HepG2 (cell line): Measurements from ENCODE around the gene FBP1. TPM values are rescaled to one million over a fixed set of nuclear protein-coding genes. Genes with fewer than 3 reads are reported as not detected.

Source experiments
- ARID5B ChIP-seq: IDR thresholded peaks from 2 replicates; pipeline ENCODE4 v1.4.0; 2020; ENCODE audit warnings: mild to moderate bottlenecking, missing genetic modification reagents
- BRD4 ChIP-seq: sonication (generic); formaldehyde crosslinking; IDR thresholded peaks from 2 replicates; pipeline ENCODE4 v1.4.0; 2020; ENCODE audit warnings: missing genetic modification reagents
- CENPX ChIP-seq: sonication (generic); formaldehyde crosslinking; IDR thresholded peaks from 2 replicates; pipeline ENCODE4 v1.9.0; 2021; ENCODE audit warnings: mild to moderate bottlenecking, missing genetic modification reagents, moderate library complexity
- DNMT1 ChIP-seq: sonication (generic); formaldehyde crosslinking; IDR thresholded peaks from 2 replicates; pipeline ENCODE4 v1.5.1; 2020; ENCODE audit warnings: mild to moderate bottlenecking, missing genetic modification reagents
- HNF4G ChIP-seq, 2 experiments: sonication (generic) in 1 of 2; formaldehyde crosslinking in 1 of 2; IDR thresholded peaks; 2 replicates each; pipeline versions ENCODE4 v1.4.0 to v1.6.1; 2011 to 2020; ENCODE audit warnings: borderline replicate concordance in 2 of 2, low read depth in 2 of 2, mild to moderate bottlenecking in 2 of 2, low read length in 1 of 2, missing genetic modification reagents in 1 of 2, moderate library complexity in 1 of 2
- HNRNPLL ChIP-seq: fragments of 200-400 bp; formaldehyde crosslinking; IDR thresholded peaks from 2 replicates; pipeline ENCODE4 v1.6.1; 2017; ENCODE audit warnings: mild to moderate bottlenecking, low read depth, low read length; ENCODE audit not compliant: poor library complexity, severe bottlenecking
- JDP2 ChIP-seq: sonication (generic); formaldehyde crosslinking; IDR thresholded peaks from 2 replicates; pipeline ENCODE4 v1.8.1; 2022; ENCODE audit warnings: missing genetic modification reagents, borderline replicate concordance
- KLF13 ChIP-seq: sonication (generic); formaldehyde crosslinking; IDR thresholded peaks from 2 replicates; pipeline ENCODE4 v1.4.0; 2020; ENCODE audit warnings: mild to moderate bottlenecking, missing genetic modification reagents
- KLF6 ChIP-seq: IDR thresholded peaks from 2 replicates; pipeline ENCODE4 v1.8.0; 2016; ENCODE audit warnings: missing biosample characterization, missing genetic modification reagents
- MLLT10 ChIP-seq: sonication (generic); formaldehyde crosslinking; IDR thresholded peaks from 2 replicates; pipeline ENCODE4 v1.4.0; 2020; ENCODE audit warnings: missing genetic modification reagents
- PHF5A ChIP-seq: IDR thresholded peaks from one replicate; pipeline ENCODE4 v1.6.1; 2018; ENCODE audit warnings: low read depth, missing genetic modification reagents; ENCODE audit not compliant: unreplicated experiment
- REPIN1 ChIP-seq: sonication (generic); formaldehyde crosslinking; IDR thresholded peaks from 2 replicates; pipeline ENCODE4 v1.8.0; 2022; ENCODE audit warnings: missing genetic modification reagents, low read depth, mild to moderate bottlenecking, borderline replicate concordance
- SP140L ChIP-seq: sonication (generic); formaldehyde crosslinking; IDR thresholded peaks from 2 replicates; pipeline ENCODE4 v1.4.0; 2020; ENCODE audit warnings: missing genetic modification reagents, borderline replicate concordance
- ZFY ChIP-seq: sonication (generic); formaldehyde crosslinking; IDR thresholded peaks from 2 replicates; pipeline ENCODE4 v1.4.0; 2020; ENCODE audit warnings: missing genetic modification reagents
- ZMAT3 ChIP-seq: sonication (generic); formaldehyde crosslinking; conservative IDR thresholded peaks from 2 replicates; pipeline ENCODE4 v1.7.0; 2021; ENCODE audit warnings: missing genetic modification reagents
- ZNF124 ChIP-seq: sonication (generic); formaldehyde crosslinking; IDR thresholded peaks from 2 replicates; pipeline ENCODE4 v1.4.0; 2020; ENCODE audit warnings: missing genetic modification reagents
- ZNF451 ChIP-seq: sonication (generic); formaldehyde crosslinking; IDR thresholded peaks from 2 replicates; pipeline ENCODE4 v1.5.0; 2020; ENCODE audit warnings: mild to moderate bottlenecking, missing genetic modification reagents
- ZNF513 ChIP-seq: sonication (generic); formaldehyde crosslinking; conservative IDR thresholded peaks from 2 replicates; pipeline ENCODE4 v1.5.0; 2020; ENCODE audit warnings: missing genetic modification reagents
- ZNF543 ChIP-seq: sonication (generic); formaldehyde crosslinking; IDR thresholded peaks from 2 replicates; pipeline ENCODE4 v1.4.0; 2020; ENCODE audit warnings: mild to moderate bottlenecking, missing genetic modification reagents
- polyA plus RNA-seq, 8 experiments: library from polyadenylated mRNA; depleted of rRNA in 3 of 8; stranded (reverse) in 7 of 8; unstranded in 1 of 8; fragments of >200 nt; fragmentation: Illumina TruSeq in 4 of 8; extraction: Trizol in 4 of 8; gene quantifications; 2 replicates each; pipeline versions ENCODE4 v1.2.1 to v1.2.3, GENCODE V29; 2011 to 2016; ENCODE audit warnings: low read depth in 4 of 8, missing spikeins in 1 of 8, mixed read lengths in 1 of 8; ENCODE audit not compliant: insufficient read depth in 1 of 8
- total RNA-seq, 5 experiments: library from RNA; depleted of rRNA; stranded (reverse); fragments of >200 nt; fragmentation: Illumina TruSeq; extraction: Trizol; gene quantifications; 2 replicates each; pipeline ENCODE4 v1.2.3, GENCODE V29; 2016; ENCODE audit warnings: low read depth in 1 of 5
- TF ChIP-seq, protein P1 (sequence below): sonication (generic); formaldehyde crosslinking; IDR thresholded peaks from 2 replicates; pipeline ENCODE4 v1.4.0; 2020; ENCODE audit warnings: missing genetic modification reagents; ENCODE audit errors: not compliant biosample characterization
- TF ChIP-seq, protein P2 (sequence below): sonication (generic); formaldehyde crosslinking; IDR thresholded peaks from 2 replicates; pipeline ENCODE4 v1.4.0; 2020; ENCODE audit warnings: missing genetic modification reagents
- TF ChIP-seq, protein P3 (sequence below): sonication (generic); formaldehyde crosslinking; IDR thresholded peaks from 2 replicates; pipeline ENCODE4 v1.5.1; 2020; ENCODE audit warnings: missing genetic modification reagents, mild to moderate bottlenecking, borderline replicate concordance

Gene FBP1
- total and polyA plus RNA-seq, 2 of the 13 experiments (the other 11 are each of a cell fraction or from before 2014, with no cell fraction given): 0.29 to 0.53 TPM

GRCh38 chr9:94623253-94623652 is 16.1 kb downstream of the FBP1 start (continued):
- TF ChIP-seq, protein P1, sequence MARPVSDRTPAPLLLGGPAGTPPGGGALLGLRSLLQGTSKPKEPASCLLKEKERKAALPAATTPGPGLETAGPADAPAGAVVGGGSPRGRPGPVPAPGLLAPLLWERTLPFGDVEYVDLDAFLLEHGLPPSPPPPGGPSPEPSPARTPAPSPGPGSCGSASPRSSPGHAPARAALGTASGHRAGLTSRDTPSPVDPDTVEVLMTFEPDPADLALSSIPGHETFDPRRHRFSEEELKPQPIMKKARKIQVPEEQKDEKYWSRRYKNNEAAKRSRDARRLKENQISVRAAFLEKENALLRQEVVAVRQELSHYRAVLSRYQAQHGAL: no peak
- peak; percentile 52; the same call in 1 of the 2 replicates for TF ChIP-seq ZNF451 (CRISPR knock-in tag)
- no peak for TF ChIP-seq SP140L (CRISPR knock-in tag)
- TF ChIP-seq JDP2 (CRISPR knock-in tag): no peak
- TF ChIP-seq ARID5B (CRISPR knock-in tag): no peak
- no peak for TF ChIP-seq KLF13 (CRISPR knock-in tag)
- no peak for TF ChIP-seq PHF5A (CRISPR knock-in tag)
- no peak for TF ChIP-seq ZNF513
- TF ChIP-seq DNMT1 (CRISPR knock-in tag): no peak
- TF ChIP-seq ZMAT3: no peak
- TF ChIP-seq KLF6 (CRISPR knock-in tag): peak; percentile 65; the same call in 1 of the 2 replicates
- no peak for TF ChIP-seq ZNF124 (CRISPR knock-in tag)
- no peak for TF ChIP-seq HNF4G (IDR thresholded peaks at IDR 0.05; ENCODE audit: borderline replicate concordance, low read depth, low read length)
- TF ChIP-seq HNF4G (CRISPR knock-in tag; IDR thresholded peaks at IDR 0.05; ENCODE audit: borderline replicate concordance, low read depth): no peak
- TF ChIP-seq, protein P2, sequence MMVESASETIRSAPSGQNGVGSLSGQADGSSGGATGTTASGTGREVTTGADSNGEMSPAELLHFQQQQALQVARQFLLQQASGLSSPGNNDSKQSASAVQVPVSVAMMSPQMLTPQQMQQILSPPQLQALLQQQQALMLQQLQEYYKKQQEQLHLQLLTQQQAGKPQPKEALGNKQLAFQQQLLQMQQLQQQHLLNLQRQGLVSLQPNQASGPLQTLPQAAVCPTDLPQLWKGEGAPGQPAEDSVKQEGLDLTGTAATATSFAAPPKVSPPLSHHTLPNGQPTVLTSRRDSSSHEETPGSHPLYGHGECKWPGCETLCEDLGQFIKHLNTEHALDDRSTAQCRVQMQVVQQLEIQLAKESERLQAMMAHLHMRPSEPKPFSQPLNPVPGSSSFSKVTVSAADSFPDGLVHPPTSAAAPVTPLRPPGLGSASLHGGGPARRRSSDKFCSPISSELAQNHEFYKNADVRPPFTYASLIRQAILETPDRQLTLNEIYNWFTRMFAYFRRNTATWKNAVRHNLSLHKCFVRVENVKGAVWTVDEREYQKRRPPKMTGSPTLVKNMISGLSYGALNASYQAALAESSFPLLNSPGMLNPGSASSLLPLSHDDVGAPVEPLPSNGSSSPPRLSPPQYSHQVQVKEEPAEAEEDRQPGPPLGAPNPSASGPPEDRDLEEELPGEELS (CRISPR knock-in tag): 0 out of 2 replicates have a peak, but pooled peaks have one; percentile 28
- TF ChIP-seq BRD4 (CRISPR knock-in tag): no peak
- 0 out of 2 replicates have a peak, but pooled peaks have one; percentile 44 for TF ChIP-seq ZNF543 (CRISPR knock-in tag)
- no peak for TF ChIP-seq MLLT10 (CRISPR knock-in tag)
- no peak for TF ChIP-seq CENPX (CRISPR knock-in tag)
- peak; percentile 89 for TF ChIP-seq REPIN1 (CRISPR knock-in tag)
- TF ChIP-seq, protein P3, sequence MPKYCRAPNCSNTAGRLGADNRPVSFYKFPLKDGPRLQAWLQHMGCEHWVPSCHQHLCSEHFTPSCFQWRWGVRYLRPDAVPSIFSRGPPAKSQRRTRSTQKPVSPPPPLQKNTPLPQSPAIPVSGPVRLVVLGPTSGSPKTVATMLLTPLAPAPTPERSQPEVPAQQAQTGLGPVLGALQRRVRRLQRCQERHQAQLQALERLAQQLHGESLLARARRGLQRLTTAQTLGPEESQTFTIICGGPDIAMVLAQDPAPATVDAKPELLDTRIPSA (CRISPR knock-in tag): no peak
- TF ChIP-seq HNRNPLL: no peak
- peak; percentile 87 for TF ChIP-seq ZFY (CRISPR knock-in tag)
